ENCODE results near the gene KIZ.
A peak's percentile ranks its signal among the peaks of the same experiment; 100 is the strongest.

Gene KIZ

GRCh38 chr20:21270806-21271205 lies 144.9 kb downstream of the KIZ start:
- no peak for DNase-seq

GRCh38 chr20:21272279-21272678 lies 146.4 kb downstream of the KIZ start:
- no peak for DNase-seq

- no peak for DNase-seq
Measured at GRCh38 chr20:21272679-21273078, 146.8 kb downstream of the KIZ start.

- DNase-seq: no peak
Measured at GRCh38 chr20:21273755-21274386, 148.0 kb downstream of the KIZ start.

GRCh38 chr20:21278829-21279228 lies 152.9 kb downstream of the KIZ start:
- no peak for DNase-seq

GRCh38 chr20:21279706-21280521 lies 154.0 kb downstream of the KIZ start:
- DNase-seq: no peak

GRCh38 chr20:21280522-21281016 lies 154.7 kb downstream of the KIZ start:
- DNase-seq: peak in 1 of 2 donors; percentile 39

GRCh38 chr20:21286775-21287174 lies 160.9 kb downstream of the KIZ start:
- DNase-seq: no peak

GRCh38 chr20:21288587-21289370 lies 162.9 kb downstream of the KIZ start:
- no peak for DNase-seq

- no peak for DNase-seq
Measured at GRCh38 chr20:21289651-21290050, 163.8 kb downstream of the KIZ start.

- no peak for DNase-seq
Measured at GRCh38 chr20:21291026-21291425, 165.1 kb downstream of the KIZ start.

GRCh38 chr20:21294755-21295154 lies 168.9 kb downstream of the KIZ start:
- DNase-seq: no peak

Data from inflammatory macrophage (primary cell).